ENCODE measurements around the gene ENO4.

GRCh38 chr10:116866066-116866465 is 16.8 kb downstream of the ENO4 start:
- TF ChIP-seq REST (IDR thresholded peaks at IDR 0.05; ENCODE audit: low read depth, low read length) (no peak), MXI1 (IDR thresholded peaks at IDR 0.05; ENCODE audit: low read depth, low read length) (no peak), CTCF (IDR thresholded peaks at IDR 0.05) (no peak), RAD21 (IDR thresholded peaks at IDR 0.05; ENCODE audit: low read length) (no peak), FOSL2 (IDR thresholded peaks at IDR 0.05; ENCODE audit: borderline replicate concordance, low read depth) (no peak), EP300 (IDR thresholded peaks at IDR 0.05; ENCODE audit: borderline replicate concordance in 1 of 2, low read depth in 1 of 2, low read length in 1 of 2) (no peak), POLR2AphosphoS5 (IDR thresholded peaks at IDR 0.05; ENCODE audit: low read depth, low read length) (no peak), FOXJ3 (CRISPR knock-in tag; IDR thresholded peaks at IDR 0.05) (no peak), USF2 (IDR thresholded peaks at IDR 0.05; ENCODE audit: borderline replicate concordance, low read depth, low read length) (no peak), ELF1 (IDR thresholded peaks at IDR 0.05) (no peak)
- TF ChIP-seq, protein P1, sequence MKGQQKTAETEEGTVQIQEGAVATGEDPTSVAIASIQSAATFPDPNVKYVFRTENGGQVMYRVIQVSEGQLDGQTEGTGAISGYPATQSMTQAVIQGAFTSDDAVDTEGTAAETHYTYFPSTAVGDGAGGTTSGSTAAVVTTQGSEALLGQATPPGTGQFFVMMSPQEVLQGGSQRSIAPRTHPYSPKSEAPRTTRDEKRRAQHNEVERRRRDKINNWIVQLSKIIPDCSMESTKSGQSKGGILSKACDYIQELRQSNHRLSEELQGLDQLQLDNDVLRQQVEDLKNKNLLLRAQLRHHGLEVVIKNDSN (IDR thresholded peaks at IDR 0.05; ENCODE audit: borderline replicate concordance, low read depth), result no peak
- TF ChIP-seq, protein P2, sequence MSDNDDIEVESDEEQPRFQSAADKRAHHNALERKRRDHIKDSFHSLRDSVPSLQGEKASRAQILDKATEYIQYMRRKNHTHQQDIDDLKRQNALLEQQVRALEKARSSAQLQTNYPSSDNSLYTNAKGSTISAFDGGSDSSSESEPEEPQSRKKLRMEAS (IDR thresholded peaks at IDR 0.05; ENCODE audit: low read depth), result no peak
